Measurements from ENCODE around the gene SAPCD2. TPM values are rescaled to one million over a fixed set of nuclear protein-coding genes. Genes with fewer than 3 reads are reported as not detected.

The SAPCD2 gene
- total and polyA plus RNA-seq, 2 of the 8 experiments (the other 6 are each of a cell fraction or from before 2014, with no cell fraction given), result 12.7 to 32.1 TPM

DNA sequence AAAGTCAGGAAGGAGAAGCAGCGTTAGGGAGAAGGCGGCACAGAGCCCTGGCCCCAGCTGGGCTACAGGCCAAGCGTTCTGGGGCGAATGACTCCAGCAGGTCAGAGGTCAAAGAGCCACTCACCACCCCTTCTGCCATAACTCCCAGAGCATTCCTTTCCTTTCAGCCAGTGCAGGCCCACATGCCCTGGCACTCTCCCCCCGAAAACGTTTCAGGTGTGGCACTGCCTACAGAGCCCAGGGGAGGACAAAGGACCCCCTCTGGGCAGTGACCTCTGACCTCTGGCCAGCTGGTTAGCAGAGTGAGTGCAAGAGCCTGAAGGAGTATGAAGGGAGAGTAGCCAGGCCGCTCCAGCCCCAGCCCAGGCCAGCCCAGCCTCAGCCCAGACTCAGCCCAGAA lies 47.2 kb downstream of the SAPCD2 start:
- Histone ChIP-seq H3K9ac (replicated peaks in 1 of 4; ENCODE audit: extremely low read depth in 1 of 4, low read depth in 3 of 4, low read length in 3 of 4) (no peak overlapping the region), H3K27ac (ENCODE audit: low read depth, low read length) (no peak overlapping the region), H2AK5ac (ENCODE audit: low read depth, low read length) (no peak overlapping the region), H3K79me2 (ENCODE audit: control insufficient read depth in 1 of 2, insufficient read depth in 2 of 2, low read length in 2 of 2) (no peaks in the 10 kb centered on the region), H3K36me3 (ENCODE audit: control insufficient read depth in 2 of 4, insufficient read depth in 4 of 4, low read length in 3 of 4) (no peaks in the 10 kb centered on the region), H3K4me1 (replicated peaks in 1 of 4; ENCODE audit: control insufficient read depth in 3 of 4, insufficient read depth in 4 of 4, low read length in 3 of 4) (peaks cover 0 to 9% (median 6%) of the 10 kb centered on the region in 4 experiments; a peak in 5 of 7 replicates), H2BK12ac (ENCODE audit: low read depth, low read length) (no peak overlapping the region), H3K9me3 (ENCODE audit: insufficient read depth in 2 of 2, low read depth in 1 of 2, low read length in 1 of 2) (no peaks in the 10 kb centered on the region), H4K20me1 (replicated peaks in 1 of 2; ENCODE audit: control insufficient read depth in 1 of 2, insufficient read depth in 2 of 2, low read length in 2 of 2) (peaks cover 0 to 8% of the 10 kb centered on the region in 2 experiments), H2BK120ac (replicated peaks; ENCODE audit: low read depth, low read length) (no peak overlapping the region), H3K23me2 (ENCODE audit: low read depth, low read length) (no peaks in the 10 kb centered on the region; the same call in 1 of the 2 replicates), H2BK5ac (ENCODE audit: low read depth, low read length) (no peak overlapping the region), H3K56ac (replicated peaks; ENCODE audit: insufficient read length, low read depth, low read length) (no peak overlapping the region), H4K8ac (ENCODE audit: extremely low read depth, insufficient read depth, low read length) (no peak overlapping the region), H3K27me3 (replicated peaks in 1 of 4; ENCODE audit: control insufficient read depth in 3 of 4, extremely low read depth in 1 of 4, insufficient read depth in 3 of 4, low read length in 3 of 4) (peaks cover 1 to 15% (median 10%) of the 10 kb centered on the region in 4 experiments; a peak in 6 of 7 replicates), H3K4me2 (ENCODE audit: insufficient read depth in 1 of 2, low read depth in 2 of 2, low read length in 2 of 2) (no peak overlapping the region), H3K14ac (ENCODE audit: insufficient read length) (no peak overlapping the region), H3K4me3 (ENCODE audit: extremely low read depth in 1 of 4, insufficient read depth in 2 of 4, low read depth in 3 of 4, low read length in 4 of 4) (no peak overlapping the region), H3K23ac (ENCODE audit: insufficient read length) (no peak overlapping the region), H4K5ac (ENCODE audit: insufficient read length, low read depth, low read length) (no peak overlapping the region), H2BK15ac (ENCODE audit: low read length) (no peak overlapping the region), H3K79me1 (ENCODE audit: low read depth, low read length) (no peaks in the 10 kb centered on the region), H2BK20ac (ENCODE audit: low read length) (no peak overlapping the region), H4K91ac (replicated peaks; ENCODE audit: insufficient read length, low read length) (no peak overlapping the region), H2AFZ (ENCODE audit: low read length) (no peak overlapping the region), H3K18ac (ENCODE audit: extremely low read depth, low read length) (no peak overlapping the region), H3K4ac (replicated peaks; ENCODE audit: insufficient read length, low read depth, low read length) (no peak overlapping the region)
- FAIRE-seq, result no peak
- 93% methylated on average over 7 of the region's 7 CpGs; no CpG with 5 or more reads in 1 of the 2 experiments for WGBS, 2 experiments (ENCODE audit: extremely low coverage in 1 of 2, insufficient coverage in 1 of 2, insufficient read length in 1 of 2, insufficient replicate concordance in 2 of 2, low coverage in 1 of 2, low lambda C conversion rate in 2 of 2, missing lambda C conversion rate in 1 of 2)
- no peak for DNase-seq (ENCODE audit: low read depth in 1 of 2, low spot score in 2 of 2)
- ChIA-PET POLR2A (ENCODE audit: partially characterized antibody) (interaction anchor here (1.1 kb wide), 1 partner anchor 223 kb away, joined by 4 read pairs; no protein-coding TSS in a partner anchor), CTCF (ENCODE audit: partially characterized antibody) (interaction anchor here (0.6 to 7.2 kb wide), 8 partner anchors 7 to 75 kb away, joined by 3 to 54 read pairs (median 4); partner anchors contain the start of genes ABCA2, FUT7, LCNL1 and PTGDS)
- TF ChIP-seq ASH2L (IDR thresholded peaks at IDR 0.05; ENCODE audit: low read length), result no peak
- no peak for TF ChIP-seq CTCF (IDR thresholded peaks at IDR 0.05; ENCODE audit: control extremely low read depth in 1 of 3, insufficient read depth in 1 of 3, low read depth in 1 of 3, low read length in 3 of 3)
- TF ChIP-seq RNF2 (IDR thresholded peaks at IDR 0.05; ENCODE audit: borderline replicate concordance, low read depth, low read length, missing control alignments, poor library complexity, severe bottlenecking), result no peak
- no peak for TF ChIP-seq POU5F1 (IDR thresholded peaks at IDR 0.05; ENCODE audit: low read depth, low read length)
- no peak for TF ChIP-seq SUZ12 (IDR thresholded peaks at IDR 0.05; ENCODE audit: low read length)
- TF ChIP-seq CTBP2 (IDR thresholded peaks at IDR 0.05; ENCODE audit: borderline replicate concordance, insufficient read depth, insufficient read length, low read length), result no peak
